ENCODE data around the gene CA5A. TPM values are rescaled to one million over a fixed set of nuclear protein-coding genes. Genes with fewer than 3 reads are reported as not detected.

The CA5A gene
- polyA plus RNA-seq, 1 donor from 2014 or later: not detected

GRCh38 chr16:87970186-87970585 lies 33.9 kb upstream of the CA5A start:
- peaks cover 23% of the 10 kb centered on the region for H3K36me3 Mint-ChIP-seq
- peaks cover 0 to 19% (median 3%) of the 10 kb centered on the region in 3 donors for H3K9me3 Mint-ChIP-seq
- H3K27me3 Mint-ChIP-seq: no peaks in the 10 kb centered on the region
- no peak overlapping the region for H3K4me3 Mint-ChIP-seq
- H3K4me1 Mint-ChIP-seq: peaks cover 21 to 25% (median 21%) of the 10 kb centered on the region in 3 donors
- no peak overlapping the region for H3K27ac Mint-ChIP-seq

- Mint-ChIP-seq H3K36me3 (peaks cover 23% of the 10 kb centered on the region), H3K27ac (no peak overlapping the region), H3K4me3 (no peak overlapping the region), H3K27me3 (no peaks in the 10 kb centered on the region), H3K4me1 (peaks cover 24 to 32% (median 26%) of the 10 kb centered on the region in 3 donors), H3K9me3 (peaks cover 0 to 19% (median 3%) of the 10 kb centered on the region in 3 donors)
Measured at GRCh38 chr16:87968541-87968940, 32.2 kb upstream of the CA5A start.

DNA sequence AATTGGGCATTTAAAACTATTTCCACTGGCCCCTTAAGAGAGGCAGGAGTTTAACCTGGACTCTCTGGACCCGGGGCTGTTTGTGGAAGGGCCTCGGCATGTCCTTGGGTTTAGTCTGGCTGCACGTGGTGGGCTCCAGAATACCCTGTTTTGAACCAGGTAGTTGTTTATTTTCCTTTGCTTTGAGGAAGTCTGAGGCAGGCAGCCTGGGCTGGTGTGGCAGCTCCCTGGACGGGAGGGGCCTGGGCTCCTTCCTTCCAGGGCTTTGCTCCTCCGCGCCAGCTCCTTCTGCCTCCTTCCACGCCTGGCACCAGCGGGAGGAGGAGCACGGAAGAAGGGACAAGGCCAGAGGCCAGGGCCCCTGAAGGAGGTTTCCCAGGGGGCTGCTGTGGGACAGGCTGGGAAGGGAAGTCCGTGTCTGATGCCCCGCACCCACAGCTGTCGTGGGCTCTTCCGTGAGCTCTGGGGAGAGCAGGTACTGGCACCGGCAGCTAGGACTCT lies 30.4 kb upstream of the CA5A start:
- peaks cover 0 to 11% (median 0%) of the 10 kb centered on the region in 3 donors for H3K9me3 Mint-ChIP-seq
- no peak overlapping the region for H3K27ac Mint-ChIP-seq
- H3K4me1 Mint-ChIP-seq: peaks cover 31 to 37% (median 33%) of the 10 kb centered on the region in 3 donors
- H3K4me3 Mint-ChIP-seq: peak overlapping the region in 2 of 4 donors; percentile 41 to 44
- H3K36me3 Mint-ChIP-seq: peaks cover 14% of the 10 kb centered on the region
- no peaks in the 10 kb centered on the region for H3K27me3 Mint-ChIP-seq

- peaks cover 35 to 39% (median 37%) of the 10 kb centered on the region in 3 donors for H3K4me1 Mint-ChIP-seq
- H3K36me3 Mint-ChIP-seq: peaks cover 11% of the 10 kb centered on the region
- H3K27ac Mint-ChIP-seq: peak overlapping the region in 1 of 3 donors; percentile 39
- H3K27me3 Mint-ChIP-seq: no peaks in the 10 kb centered on the region
- peak overlapping the region in 2 of 4 donors; percentile 41 to 44 for H3K4me3 Mint-ChIP-seq
- peaks cover 0 to 5% (median 0%) of the 10 kb centered on the region in 3 donors for H3K9me3 Mint-ChIP-seq
Measured at GRCh38 chr16:87966064-87966645, 29.8 kb upstream of the CA5A start.

- Mint-ChIP-seq H3K27me3 (no peaks in the 10 kb centered on the region), H3K4me3 (no peak overlapping the region), H3K27ac (no peak overlapping the region), H3K36me3 (peaks cover 6% of the 10 kb centered on the region), H3K4me1 (peaks cover 36 to 41% (median 39%) of the 10 kb centered on the region in 3 donors), H3K9me3 (no peaks in the 10 kb centered on the region)
Measured at GRCh38 chr16:87965417-87965816, 29.1 kb upstream of the CA5A start.

DNA sequence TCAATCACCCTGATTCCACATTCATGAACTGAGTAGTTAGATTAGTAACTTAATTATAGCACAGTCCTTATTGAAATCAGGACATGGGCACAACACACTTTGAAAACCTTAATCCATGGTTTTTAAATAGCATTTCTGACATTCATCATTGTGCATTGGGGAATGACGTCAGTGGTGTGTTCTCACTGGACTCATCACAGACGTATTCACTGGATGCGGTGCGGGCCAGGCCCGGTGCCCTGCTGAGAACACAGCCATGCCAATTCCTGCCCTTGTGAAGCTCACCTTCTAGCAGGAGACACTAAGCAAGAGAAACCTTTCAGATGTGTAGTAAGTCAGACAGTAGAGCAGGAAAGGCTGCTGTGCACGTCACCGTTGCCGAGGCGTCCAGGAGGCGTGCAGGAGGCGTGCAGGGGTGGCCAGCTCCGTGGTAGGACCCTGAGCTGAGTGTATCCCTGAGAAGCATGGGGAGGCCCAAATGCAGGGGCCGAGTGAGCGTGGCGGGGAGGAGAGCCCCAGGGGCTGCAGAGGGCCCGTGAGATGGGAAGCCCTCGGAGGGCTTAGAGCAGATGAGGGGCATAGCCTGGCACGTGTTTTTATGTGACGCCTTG lies 27.8 kb upstream of the CA5A start:
- Mint-ChIP-seq H3K4me1 (peaks cover 41 to 43% (median 42%) of the 10 kb centered on the region in 3 donors), H3K27me3 (no peaks in the 10 kb centered on the region), H3K27ac (peak overlapping the region in 1 of 3 donors; percentile 83), H3K4me3 (no peak overlapping the region), H3K9me3 (no peaks in the 10 kb centered on the region), H3K36me3 (peaks cover 3% of the 10 kb centered on the region)

GRCh38 chr16:87963400-87963799 lies 27.1 kb upstream of the CA5A start:
- Mint-ChIP-seq H3K9me3 (no peaks in the 10 kb centered on the region), H3K4me1 (peaks cover 38 to 41% (median 38%) of the 10 kb centered on the region in 3 donors), H3K27me3 (no peaks in the 10 kb centered on the region)

DNA sequence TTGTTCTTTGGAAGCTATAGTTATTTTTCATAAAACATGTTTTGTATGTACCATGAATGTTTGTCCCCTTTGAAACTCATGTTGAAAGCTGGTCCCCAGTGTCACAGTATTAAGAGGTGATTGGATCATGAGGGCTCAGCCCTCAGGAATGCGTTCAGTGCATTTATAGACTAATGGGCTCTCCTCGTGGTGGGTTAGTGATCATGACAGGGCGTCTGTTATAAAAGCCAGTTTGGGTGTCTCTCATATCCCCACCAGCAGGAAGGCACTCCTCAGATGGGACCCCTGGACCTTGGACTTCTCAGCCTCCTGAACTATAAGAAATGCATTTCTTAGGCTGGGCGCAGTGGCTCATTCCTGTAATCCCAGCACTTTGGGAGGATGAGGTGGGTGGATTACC lies 25.3 kb upstream of the CA5A start:
- Mint-ChIP-seq H3K27ac (peak overlapping the region in 1 of 3 donors; percentile 71), H3K36me3 (peaks cover 3% of the 10 kb centered on the region), H3K4me1 (peaks cover 44 to 46% (median 46%) of the 10 kb centered on the region in 3 donors), H3K4me3 (peak overlapping the region in 2 of 4 donors; percentile 11 to 65), H3K9me3 (no peaks in the 10 kb centered on the region), H3K27me3 (no peaks in the 10 kb centered on the region)

More at GRCh38 chr16:87963400-87963799, 27.1 kb upstream of the CA5A start:
- peaks cover 3% of the 10 kb centered on the region for H3K36me3 Mint-ChIP-seq
- peak overlapping the region in 1 of 4 donors; percentile 26 for H3K4me3 Mint-ChIP-seq
- peak overlapping the region in 2 of 3 donors; percentile 25 to 64 for H3K27ac Mint-ChIP-seq

DNA sequence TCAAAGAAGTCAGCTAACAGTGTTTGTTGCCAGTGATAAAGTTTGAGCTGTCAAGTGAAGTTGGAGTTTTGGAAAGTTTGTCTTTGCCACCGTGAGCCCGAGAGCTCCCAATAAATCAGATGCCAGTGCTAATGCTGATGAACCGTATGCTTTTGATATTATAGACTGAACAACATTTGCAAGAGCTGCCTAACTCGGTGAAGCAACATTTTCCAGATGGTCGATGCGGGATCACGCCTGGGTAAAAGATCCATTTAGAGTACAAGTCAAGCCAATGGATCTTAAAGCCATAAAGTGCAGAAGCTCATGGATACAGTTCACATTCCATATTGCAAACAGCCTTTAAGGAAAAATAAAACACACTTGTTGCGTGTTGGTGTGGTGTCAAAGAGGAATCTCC lies 24.5 kb upstream of the CA5A start:
- peaks cover 3% of the 10 kb centered on the region for H3K36me3 Mint-ChIP-seq
- H3K4me3 Mint-ChIP-seq: no peak overlapping the region
- no peaks in the 10 kb centered on the region for H3K9me3 Mint-ChIP-seq
- peaks cover 44 to 46% (median 46%) of the 10 kb centered on the region in 3 donors for H3K4me1 Mint-ChIP-seq
- no peaks in the 10 kb centered on the region for H3K27me3 Mint-ChIP-seq
- no peak overlapping the region for H3K27ac Mint-ChIP-seq

DNA sequence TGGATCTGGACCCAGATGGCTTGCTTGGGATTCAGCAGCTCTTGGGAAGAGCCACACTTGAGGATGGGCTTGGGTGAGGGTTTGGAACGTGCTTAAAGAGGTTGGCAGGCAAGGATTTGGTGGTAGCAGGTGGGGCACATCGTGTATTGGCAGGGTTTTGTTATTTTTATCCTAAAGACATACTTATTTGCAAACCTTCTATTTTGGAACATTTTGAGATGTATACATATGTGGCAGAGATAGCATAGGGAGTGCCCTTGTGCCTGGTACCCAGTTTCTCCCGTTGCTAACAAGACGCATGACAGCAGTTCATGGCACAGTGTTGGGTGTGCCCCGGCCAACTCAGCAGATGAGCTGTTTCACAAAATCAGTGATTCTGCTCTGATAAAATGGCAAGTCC lies 24.0 kb upstream of the CA5A start:
- peaks cover 46 to 49% (median 47%) of the 10 kb centered on the region in 3 donors for H3K4me1 Mint-ChIP-seq
- H3K9me3 Mint-ChIP-seq: no peaks in the 10 kb centered on the region
- peaks cover 3% of the 10 kb centered on the region for H3K36me3 Mint-ChIP-seq
- peak overlapping the region in 1 of 3 donors; percentile 76 for H3K27ac Mint-ChIP-seq
- H3K27me3 Mint-ChIP-seq: no peaks in the 10 kb centered on the region
- H3K4me3 Mint-ChIP-seq: peak overlapping the region in 2 of 4 donors; percentile 33 to 53

DNA sequence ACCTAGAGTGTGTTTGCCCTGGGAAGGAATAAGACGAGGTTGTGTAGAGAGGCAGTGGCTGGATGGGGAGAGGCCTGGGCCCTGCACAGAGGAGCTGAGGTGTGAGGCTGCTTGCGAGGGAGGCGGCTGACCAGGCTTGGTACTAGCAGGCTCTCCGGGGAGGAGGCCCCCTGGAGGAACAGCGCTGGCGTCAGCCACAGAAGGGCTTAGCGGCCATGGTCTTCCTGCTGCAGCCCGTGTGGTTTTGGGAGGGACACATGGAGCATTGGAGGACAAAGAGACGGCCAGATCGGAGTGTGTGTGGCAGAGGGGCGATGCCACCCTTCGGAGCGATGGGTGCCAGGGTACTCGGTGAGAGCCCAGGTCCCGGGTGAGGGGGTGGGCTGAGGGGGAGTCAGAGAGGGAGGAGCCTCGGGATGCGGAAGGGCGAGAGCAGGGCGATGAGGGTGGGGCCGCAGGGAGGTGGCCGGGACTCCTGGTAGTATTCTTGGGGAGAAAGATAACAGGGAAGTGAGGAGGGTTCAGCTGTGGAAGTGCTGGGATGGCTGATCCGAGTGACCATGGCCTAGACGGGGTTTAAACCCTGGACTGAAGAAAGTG lies 23.2 kb upstream of the CA5A start:
- no peaks in the 10 kb centered on the region for H3K9me3 Mint-ChIP-seq
- peak overlapping the region in 2 of 3 donors; percentile 84 to 95 for H3K27ac Mint-ChIP-seq
- peak overlapping the region in 3 of 4 donors; percentile 21 to 78 (median 55) for H3K4me3 Mint-ChIP-seq
- H3K27me3 Mint-ChIP-seq: no peaks in the 10 kb centered on the region
- H3K4me1 Mint-ChIP-seq: peaks cover 42 to 50% (median 46%) of the 10 kb centered on the region in 3 donors
- H3K36me3 Mint-ChIP-seq: peaks cover 3% of the 10 kb centered on the region

GRCh38 chr16:87958632-87959031 lies 22.3 kb upstream of the CA5A start:
- H3K27ac Mint-ChIP-seq: peak overlapping the region in 1 of 3 donors; percentile 84

GRCh38 chr16:87957296-87958094 lies 21.2 kb upstream of the CA5A start:
- peaks cover 3% of the 10 kb centered on the region for H3K36me3 Mint-ChIP-seq
- H3K4me3 Mint-ChIP-seq: peak overlapping the region in 3 of 4 donors; percentile 63 to 90 (median 88)
- H3K9me3 Mint-ChIP-seq: no peaks in the 10 kb centered on the region
- H3K27ac Mint-ChIP-seq: peak overlapping the region; percentile 77 to 95 (median 92)
- H3K27me3 Mint-ChIP-seq: no peaks in the 10 kb centered on the region
- H3K4me1 Mint-ChIP-seq: peaks cover 41 to 49% (median 47%) of the 10 kb centered on the region in 3 donors

More at GRCh38 chr16:87958632-87959031, 22.3 kb upstream of the CA5A start:
- Mint-ChIP-seq H3K4me1 (peaks cover 42 to 50% (median 50%) of the 10 kb centered on the region in 3 donors), H3K27me3 (no peaks in the 10 kb centered on the region), H3K4me3 (no peak overlapping the region), H3K36me3 (peaks cover 2% of the 10 kb centered on the region), H3K9me3 (no peaks in the 10 kb centered on the region)

Data from IgD-negative memory B cell (primary cell).